ENCODE data around the gene ACOXL.
A peak's percentile ranks its signal among the peaks of the same experiment; 100 is the strongest.

DNA sequence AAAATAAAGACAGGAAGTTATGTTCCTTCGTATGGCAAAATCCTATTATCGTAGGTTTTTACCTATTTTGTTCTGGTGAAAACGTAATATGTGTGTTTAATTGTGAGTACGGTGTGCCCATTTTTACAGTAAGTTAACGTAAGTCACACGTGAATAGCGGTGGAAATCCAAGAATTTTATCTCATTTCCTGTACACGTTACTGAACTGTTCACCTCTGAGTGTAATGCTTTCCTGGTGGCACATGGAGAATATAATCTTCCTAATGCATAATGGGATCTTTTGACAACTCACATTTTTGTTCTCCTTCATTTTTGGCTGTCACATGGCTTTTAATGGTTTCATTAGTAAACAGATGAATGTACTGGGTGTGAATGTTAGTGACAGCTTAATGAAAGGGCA is 416.6 kb downstream of the ACOXL start:
- TF ChIP-seq POLR2A (IDR thresholded peaks at IDR 0.05; ENCODE audit: low read depth, low read length) (no peak), POLR2AphosphoS5 (IDR thresholded peaks at IDR 0.05; ENCODE audit: insufficient read depth, low read depth, low read length) (peak; percentile 38), JUN (IDR thresholded peaks at IDR 0.05; ENCODE audit: borderline replicate concordance, insufficient read depth, insufficient read length, low read depth) (peak; percentile 74)
